ENCODE results near the gene TMEM150C. TPM values are rescaled to one million over a fixed set of nuclear protein-coding genes. Genes with fewer than 3 reads are reported as not detected.

Gene TMEM150C
- total RNA-seq, 2 experiments from 2014 or later, result not detected

DNA sequence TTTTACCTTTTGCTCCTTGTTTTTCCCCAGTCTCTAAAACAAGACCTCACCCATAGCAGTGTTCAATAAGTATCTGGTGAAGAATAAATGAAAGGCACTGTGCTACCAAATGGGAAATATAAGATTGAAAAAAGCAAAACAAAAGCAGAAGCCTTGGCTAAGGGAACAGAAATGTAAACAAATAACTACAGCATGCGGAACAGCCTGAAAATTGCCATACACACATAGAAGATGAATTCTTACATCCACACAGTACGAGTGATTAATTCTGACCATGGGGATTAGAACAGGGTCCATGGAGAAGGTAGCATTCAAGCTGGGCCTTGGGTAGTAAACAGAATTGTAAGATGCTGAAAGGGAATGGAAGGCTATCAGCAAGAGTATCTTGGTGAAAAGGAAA lies 40.5 kb downstream of the TMEM150C start:
- ATAC-seq, result no peak
- no peaks in the 10 kb centered on the region for H3K36me3 Mint-ChIP-seq (ENCODE audit: low read depth)
- H3K4me1 Mint-ChIP-seq (ENCODE audit: low read depth), result no peaks in the 10 kb centered on the region
- no peak overlapping the region for H3K4me3 Mint-ChIP-seq
- DNase-seq, result no peak
- no peaks in the 10 kb centered on the region for H3K9me3 Mint-ChIP-seq
- H3K27me3 Mint-ChIP-seq, result peaks cover 7% of the 10 kb centered on the region
- H3K27ac Mint-ChIP-seq, result no peak overlapping the region
- intact Hi-C loops (cut with micrococcal nuclease), result no loop called here
- POLR2A ChIA-PET, result no interaction called here
- CTCF ChIA-PET, result no interaction called here
- TF ChIP-seq, protein P1, sequence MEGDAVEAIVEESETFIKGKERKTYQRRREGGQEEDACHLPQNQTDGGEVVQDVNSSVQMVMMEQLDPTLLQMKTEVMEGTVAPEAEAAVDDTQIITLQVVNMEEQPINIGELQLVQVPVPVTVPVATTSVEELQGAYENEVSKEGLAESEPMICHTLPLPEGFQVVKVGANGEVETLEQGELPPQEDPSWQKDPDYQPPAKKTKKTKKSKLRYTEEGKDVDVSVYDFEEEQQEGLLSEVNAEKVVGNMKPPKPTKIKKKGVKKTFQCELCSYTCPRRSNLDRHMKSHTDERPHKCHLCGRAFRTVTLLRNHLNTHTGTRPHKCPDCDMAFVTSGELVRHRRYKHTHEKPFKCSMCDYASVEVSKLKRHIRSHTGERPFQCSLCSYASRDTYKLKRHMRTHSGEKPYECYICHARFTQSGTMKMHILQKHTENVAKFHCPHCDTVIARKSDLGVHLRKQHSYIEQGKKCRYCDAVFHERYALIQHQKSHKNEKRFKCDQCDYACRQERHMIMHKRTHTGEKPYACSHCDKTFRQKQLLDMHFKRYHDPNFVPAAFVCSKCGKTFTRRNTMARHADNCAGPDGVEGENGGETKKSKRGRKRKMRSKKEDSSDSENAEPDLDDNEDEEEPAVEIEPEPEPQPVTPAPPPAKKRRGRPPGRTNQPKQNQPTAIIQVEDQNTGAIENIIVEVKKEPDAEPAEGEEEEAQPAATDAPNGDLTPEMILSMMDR (IDR thresholded peaks at IDR 0.05), result no peak

DNA sequence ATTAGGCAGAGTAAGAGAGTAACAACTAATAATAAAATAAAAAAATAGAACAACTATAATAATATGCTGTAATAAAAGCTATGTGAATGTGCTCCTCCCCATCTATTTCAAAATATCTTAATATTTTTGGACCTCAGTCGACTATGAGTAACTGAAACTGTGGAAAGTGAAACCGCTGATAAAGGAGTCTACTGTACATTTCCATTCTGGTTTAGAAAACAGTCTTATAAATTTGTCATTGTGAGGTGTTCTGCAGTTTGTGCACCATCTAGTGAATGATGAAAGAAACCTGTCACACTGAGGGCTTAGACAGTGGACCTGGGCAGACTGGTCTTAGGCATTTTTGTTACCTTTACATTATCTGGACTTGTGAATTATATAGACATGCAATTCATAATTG lies 42.0 kb downstream of the TMEM150C start:
- intact Hi-C loops (cut with micrococcal nuclease), result no loop called here
- H3K36me3 Mint-ChIP-seq (ENCODE audit: low read depth), result no peaks in the 10 kb centered on the region
- ATAC-seq, result no peak
- H3K4me1 Mint-ChIP-seq (ENCODE audit: low read depth), result no peaks in the 10 kb centered on the region
- no peak for DNase-seq
- TF ChIP-seq, protein P1 (IDR thresholded peaks at IDR 0.05), result no peak
- H3K9me3 Mint-ChIP-seq, result no peaks in the 10 kb centered on the region
- ChIA-PET POLR2A (no interaction called here), CTCF (no interaction called here)
- H3K4me3 Mint-ChIP-seq, result no peak overlapping the region
- H3K27me3 Mint-ChIP-seq, result peaks cover 14% of the 10 kb centered on the region
- H3K27ac Mint-ChIP-seq, result no peak overlapping the region

DNA sequence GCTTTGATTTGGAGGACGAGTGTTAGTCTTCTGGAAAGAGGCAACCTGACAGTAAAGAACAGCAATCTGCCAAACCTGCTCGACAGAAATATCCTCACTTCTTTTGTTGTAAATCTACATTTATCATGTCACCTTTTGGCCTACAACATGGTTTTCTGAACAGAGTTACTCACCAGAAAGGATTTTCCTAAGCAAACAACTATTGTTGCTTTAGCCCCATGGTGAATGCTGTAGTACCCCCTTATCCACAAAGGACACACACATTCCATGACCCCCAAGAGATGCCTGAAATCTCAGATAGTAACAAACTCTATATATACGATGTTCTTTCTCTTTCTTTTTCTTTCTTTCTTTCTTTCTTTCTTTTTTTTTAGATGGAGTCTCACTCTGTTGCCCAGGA lies 42.7 kb downstream of the TMEM150C start:
- TF ChIP-seq, protein P1 (IDR thresholded peaks at IDR 0.05), result no peak
- POLR2A ChIA-PET, result no interaction called here
- intact Hi-C loops (cut with micrococcal nuclease), result no loop called here

DNA sequence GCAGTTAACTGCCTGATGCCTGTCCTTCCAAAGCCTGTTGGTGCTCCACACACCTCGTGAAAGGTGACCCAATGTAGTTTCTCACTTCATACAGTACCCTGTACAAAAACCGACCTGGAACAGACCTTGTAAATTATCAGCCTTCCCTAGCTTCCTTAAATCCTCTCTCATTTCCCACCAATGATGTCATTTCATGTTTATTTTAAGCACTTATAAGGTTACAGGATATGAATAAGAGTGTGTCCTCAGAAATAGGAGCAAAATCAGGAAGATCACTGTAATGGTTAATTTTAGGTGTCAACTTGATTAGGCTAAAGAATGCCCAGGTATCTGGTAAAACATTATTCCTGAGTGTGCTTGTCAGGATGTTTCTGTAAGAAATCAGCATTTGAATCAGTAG lies 44.7 kb downstream of the TMEM150C start:
- TF ChIP-seq, protein P1 (IDR thresholded peaks at IDR 0.05), result no peak
- H3K4me1 Mint-ChIP-seq (ENCODE audit: low read depth), result no peaks in the 10 kb centered on the region
- H3K27me3 Mint-ChIP-seq, result peaks cover 23% of the 10 kb centered on the region
- ChIA-PET CTCF (no interaction called here), POLR2A (no interaction called here)
- H3K27ac Mint-ChIP-seq, result no peak overlapping the region
- H3K9me3 Mint-ChIP-seq, result no peaks in the 10 kb centered on the region
- no peaks in the 10 kb centered on the region for H3K36me3 Mint-ChIP-seq (ENCODE audit: low read depth)
- no peak overlapping the region for H3K4me3 Mint-ChIP-seq
- no peak for ATAC-seq
- intact Hi-C loops (cut with micrococcal nuclease), result no loop called here
- DNase-seq, result no peak

More for the DNA sequence above, 42.7 kb downstream of the TMEM150C start:
- Mint-ChIP-seq H3K27me3 (peaks cover 18% of the 10 kb centered on the region), H3K36me3 (ENCODE audit: low read depth) (no peaks in the 10 kb centered on the region), H3K27ac (no peak overlapping the region), H3K9me3 (no peaks in the 10 kb centered on the region), H3K4me3 (no peak overlapping the region), H3K4me1 (ENCODE audit: low read depth) (no peaks in the 10 kb centered on the region)
- CTCF ChIA-PET, result no interaction called here
- DNase-seq (no peak), ATAC-seq (no peak)

DNA sequence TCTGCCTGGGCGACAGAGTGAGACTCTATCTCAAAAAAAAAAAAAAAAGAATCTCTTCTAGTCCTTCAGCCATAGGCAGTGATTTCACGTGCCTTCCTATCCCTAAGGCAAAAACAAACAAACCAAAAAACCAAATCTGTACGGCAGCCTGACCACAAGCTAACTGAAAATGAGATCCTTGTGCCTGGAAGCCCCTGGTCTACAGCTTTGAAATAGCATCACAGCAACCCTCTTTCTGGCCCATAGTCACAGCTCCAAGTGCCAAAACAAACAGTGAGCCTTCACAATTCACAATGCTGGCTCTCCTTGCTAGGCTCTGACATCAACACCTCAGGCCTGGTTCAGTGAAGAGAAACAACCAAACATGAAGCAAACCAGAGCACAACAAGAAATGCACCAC lies 46.1 kb downstream of the TMEM150C start:
- no peak overlapping the region for H3K27ac Mint-ChIP-seq
- POLR2A ChIA-PET, result no interaction called here
- peaks cover 20% of the 10 kb centered on the region for H3K27me3 Mint-ChIP-seq
- no peaks in the 10 kb centered on the region for H3K36me3 Mint-ChIP-seq (ENCODE audit: low read depth)
- H3K9me3 Mint-ChIP-seq, result no peaks in the 10 kb centered on the region
- intact Hi-C loops (cut with micrococcal nuclease), result no loop called here
- H3K4me1 Mint-ChIP-seq (ENCODE audit: low read depth), result no peaks in the 10 kb centered on the region
- ATAC-seq (no peak), DNase-seq (no peak)
- no peak overlapping the region for H3K4me3 Mint-ChIP-seq
- TF ChIP-seq, protein P1 (IDR thresholded peaks at IDR 0.05), result no peak
- CTCF ChIA-PET, result interaction anchor here (0.6 kb wide), 1 partner anchor 10 kb away, joined by 3 read pairs; no protein-coding TSS in a partner anchor

Measured in activated CD8-positive, alpha-beta T cell treated with anti-CD3 and anti-CD28 coated beads for 36 hours (primary cell).